Measurements from ENCODE around the gene HSF5.

- TF ChIP-seq CTCF (IDR thresholded peaks at IDR 0.05; ENCODE audit: low read length), result no peak
- no peak for TF ChIP-seq EZH2phosphoT487 (IDR thresholded peaks at IDR 0.05; ENCODE audit: low read length)
- no peak for TF ChIP-seq EZH2 (optimal IDR thresholded peaks at IDR 0.05; ENCODE audit: low read depth, low read length)
Observed at GRCh38 chr17:58380207-58381123, 107.7 kb downstream of the HSF5 start.

All from MM.1S (cell line).